Motor neuron (in vitro differentiated cells): ENCODE results near the gene EXOC1L. TPM values are rescaled to one million over a fixed set of nuclear protein-coding genes. Genes with fewer than 3 reads are reported as not detected.

Source experiments
- ATAC-seq, 8 experiments: fragments of 200-7000 bp; cut with Tn5 transposase; replicated peaks in 6 of 8; 2 replicates each; pipeline ENCODE4 v1.8.0; 2021; ENCODE audit warnings: mild to moderate bottlenecking in 8 of 8, moderate library complexity in 8 of 8
- H3K27ac ChIP-seq, 2 donors: fragments of 250-450 bp; sonication (Bioruptor Pico); 2 replicates each; pipeline ENCODE4 v1.9.0; 2021; ENCODE audit warnings: antibody characterized with exemption in 2 of 2, mild to moderate bottlenecking in 2 of 2, moderate library complexity in 1 of 2
- H3K4me1 ChIP-seq, 2 donors: fragments of 250-450 bp; sonication (Bioruptor Pico); replicated peaks in 1 of 2; 2 replicates each; pipeline ENCODE4 v1.6.1; 2021; ENCODE audit warnings: antibody characterized with exemption in 2 of 2, mild to moderate bottlenecking in 2 of 2, moderate library complexity in 1 of 2
- H3K4me3 ChIP-seq, 5 donors: fragments of 250-450 bp; sonication (Bioruptor Pico); 2 replicates each; pipeline ENCODE4 v1.9.0; 2021; ENCODE audit warnings: antibody characterized with exemption in 5 of 5, mild to moderate bottlenecking in 5 of 5, moderate library complexity in 4 of 5
- WGBS, 10 experiments: fragments of 450-650 bp; shearing (Covaris generic); methylation state at CpG; one replicate each; pipeline ENCODE4 v1.0.0; 2022; 5-methylcytosine and 5-hydroxymethylcytosine counted together
- in situ Hi-C, 9 experiments: fragments of 400-800 bp; cut with MboI; loops; one replicate each; pipeline ENCODE4 v1.15.0; 2021; ENCODE audit warnings: low sequenced_read_pairs in 9 of 9, low pct_unique_long_range_greater_than_20kb in 2 of 9; ENCODE audit not compliant: unreplicated experiment in 9 of 9
- total RNA-seq, 8 experiments: library from RNA; unstranded; fragments of 300-600 nt; gene quantifications; 2 replicates each; pipeline versions ENCODE4 v1.2.3 to v1.2.4, GENCODE V29; 2022

The EXOC1L gene
- total RNA-seq, result 1 to 10 TPM in 1 of 8 experiments, under 1 TPM in 1, not detected in 6; 0.66 to 1.9 TPM

DNA sequence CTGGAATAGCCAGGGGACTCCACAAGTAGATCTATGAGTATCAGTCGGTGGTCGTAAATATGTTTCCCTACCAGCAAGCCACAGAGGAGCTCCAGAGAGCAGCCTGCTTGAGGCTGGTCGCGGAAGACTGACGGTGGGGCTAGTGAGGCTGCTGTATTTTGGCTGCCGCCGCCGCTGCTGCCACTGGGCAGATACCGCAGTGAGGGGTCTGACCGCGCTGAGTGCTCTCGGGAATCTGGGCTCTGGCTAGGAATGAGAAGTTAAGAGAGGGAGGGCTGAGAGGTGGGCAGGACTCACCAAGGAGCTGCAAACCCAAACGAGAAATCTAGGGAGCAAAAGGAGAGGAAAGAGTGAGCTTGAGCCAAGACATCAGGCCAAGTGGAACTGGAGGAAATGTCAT is at the start of gene EXOC1L:
Gene EXOC1L (plus strand): TSS at position 157 of the 400 bp plus-strand sequence. CDS start 237 bp downstream, at position 394.
- Histone ChIP-seq H3K4me1 (peaks cover 3 to 4% of the 10 kb centered on the region in 2 donors), H3K27ac (no peak within 1 kb of the TSS), H3K4me3 (peak within 1 kb of the TSS in 2 of 5 donors; percentile 6 to 15)
- ATAC-seq, result peak; percentile 48 to 99 (median 72)
- WGBS, 10 experiments, result 0 to 27% (median 12%) methylated on average over 2 to 7 of the region's 13 CpGs; no CpG with 5 or more reads in 4 of the 10 experiments
- in situ Hi-C loops, result no loop called here

DNA sequence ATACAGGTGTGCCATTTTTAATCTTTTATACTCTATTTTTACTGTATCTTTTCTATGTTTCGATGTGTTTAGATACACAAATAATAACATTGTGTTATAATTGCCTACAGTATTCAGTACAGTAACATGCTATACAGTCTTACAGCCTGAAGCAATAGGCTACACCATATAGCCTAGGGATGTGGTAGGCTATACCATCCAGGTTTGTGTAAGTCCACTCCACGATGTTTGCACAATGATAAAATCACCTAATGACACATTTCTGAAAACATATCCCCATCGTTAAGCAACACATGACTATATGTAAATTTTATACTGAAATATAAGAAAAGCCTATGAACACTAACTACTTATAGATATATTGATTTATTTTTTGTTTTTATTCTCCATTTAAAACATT is 48.9 kb upstream of the EXOC1L start:
- Histone ChIP-seq H3K27ac (no peak overlapping the region), H3K4me3 (no peak overlapping the region), H3K4me1 (peaks cover 0 to 4% of the 10 kb centered on the region in 2 donors)
- 7 to 94% (median 81%) methylated on average over 1 to 3 of the region's 3 CpGs; no CpG with 5 or more reads in 1 of the 10 experiments for WGBS, 10 experiments
- in situ Hi-C loops, result no loop called here
- ATAC-seq, result no peak

DNA sequence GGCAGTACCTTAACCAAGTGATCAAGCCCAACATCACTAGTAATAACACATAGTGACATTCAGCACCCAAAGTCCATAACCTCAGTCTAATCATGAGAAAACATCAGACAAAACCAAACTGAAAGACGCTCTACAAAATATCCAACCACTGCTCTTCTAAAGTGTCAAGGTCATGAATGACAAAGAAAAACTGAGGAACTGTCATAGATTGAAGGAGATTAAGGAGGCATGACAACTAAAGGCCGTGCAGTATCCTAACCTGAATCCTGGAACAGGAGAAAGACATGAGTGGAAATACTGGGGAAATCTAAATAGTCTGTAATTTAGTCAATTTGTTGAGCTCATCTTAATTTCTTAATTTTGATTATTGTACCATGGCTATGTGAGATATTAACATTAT is 38.2 kb upstream of the EXOC1L start:
- no peak for ATAC-seq
- Histone ChIP-seq H3K4me1 (peaks cover 0 to 8% of the 10 kb centered on the region in 2 donors), H3K4me3 (no peak overlapping the region), H3K27ac (no peak overlapping the region)
- 44 to 100% (median 70%) methylated on average over 1 to 2 of the region's 2 CpGs; no CpG with 5 or more reads in 2 of the 10 experiments for WGBS, 10 experiments
- in situ Hi-C loops, result no loop called here

GRCh38 chr4:55781812-55782211 is 37.8 kb upstream of the EXOC1L start:
- peaks cover 0 to 8% of the 10 kb centered on the region in 2 donors for H3K4me1 ChIP-seq
- peak in 3 of 8 experiments; percentile 33 to 89 (median 78) for ATAC-seq
- in situ Hi-C loops, result no loop called here
- no peak overlapping the region for H3K4me3 ChIP-seq
- WGBS, 10 experiments, result 10 to 100% (median 40%) methylated on average over 1 of the region's 1 CpG; no CpG with 5 or more reads in 5 of the 10 experiments
- no peak overlapping the region for H3K27ac ChIP-seq

DNA sequence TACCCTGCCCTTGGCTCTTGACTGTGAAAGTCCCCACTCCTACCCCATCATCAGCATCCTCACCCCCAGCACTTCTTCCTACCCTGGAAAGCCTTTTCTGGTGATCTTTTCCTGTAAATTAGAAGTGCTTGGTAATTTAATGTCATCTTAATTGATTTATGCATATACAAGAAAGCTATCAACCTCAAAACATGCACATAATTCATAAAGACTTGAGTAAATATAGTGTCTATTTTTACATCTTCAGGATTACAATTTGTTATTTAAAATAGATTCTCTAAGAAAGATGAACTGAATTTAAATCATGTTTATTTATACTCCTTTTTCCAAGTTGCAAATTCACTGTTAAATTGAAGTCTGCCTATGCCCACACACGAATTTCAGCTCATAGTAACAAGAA is 36.0 kb upstream of the EXOC1L start:
- Histone ChIP-seq H3K4me1 (peaks cover 0 to 8% of the 10 kb centered on the region in 2 donors), H3K27ac (no peak overlapping the region), H3K4me3 (no peak overlapping the region)
- 0 to 71% (median 46%) methylated on average over 1 of the region's 1 CpG; no CpG with 5 or more reads in 1 of the 10 experiments for WGBS, 10 experiments
- in situ Hi-C loops, result no loop called here
- ATAC-seq, result peak in 2 of 8 experiments; percentile 51 to 86

DNA sequence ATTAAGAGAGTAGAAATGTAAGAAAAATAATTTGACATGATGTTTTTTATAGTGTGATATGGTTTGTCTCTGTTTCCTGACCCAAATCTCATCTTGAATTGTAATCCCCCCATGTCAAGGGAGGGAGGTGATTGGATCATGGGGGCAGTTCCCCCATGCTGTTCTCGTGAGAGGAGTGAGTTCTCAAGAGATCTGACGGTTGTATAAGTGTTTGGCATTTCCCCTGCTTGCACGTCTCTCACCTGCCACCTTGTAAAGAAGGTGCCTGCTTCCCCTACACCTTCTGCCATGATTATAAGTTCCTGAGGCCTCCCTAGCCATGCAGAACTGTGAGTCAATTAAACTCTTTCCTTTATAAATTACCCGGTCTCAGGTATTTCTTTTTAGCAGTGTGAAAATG is 34.8 kb upstream of the EXOC1L start:
- in situ Hi-C loops, result no loop called here
- no peak overlapping the region for H3K27ac ChIP-seq
- no peak overlapping the region for H3K4me3 ChIP-seq
- peaks cover 0 to 8% of the 10 kb centered on the region in 2 donors for H3K4me1 ChIP-seq
- no peak for ATAC-seq
- 33 to 100% (median 67%) methylated on average over 1 to 4 of the region's 4 CpGs; no CpG with 5 or more reads in 4 of the 10 experiments for WGBS, 10 experiments

DNA sequence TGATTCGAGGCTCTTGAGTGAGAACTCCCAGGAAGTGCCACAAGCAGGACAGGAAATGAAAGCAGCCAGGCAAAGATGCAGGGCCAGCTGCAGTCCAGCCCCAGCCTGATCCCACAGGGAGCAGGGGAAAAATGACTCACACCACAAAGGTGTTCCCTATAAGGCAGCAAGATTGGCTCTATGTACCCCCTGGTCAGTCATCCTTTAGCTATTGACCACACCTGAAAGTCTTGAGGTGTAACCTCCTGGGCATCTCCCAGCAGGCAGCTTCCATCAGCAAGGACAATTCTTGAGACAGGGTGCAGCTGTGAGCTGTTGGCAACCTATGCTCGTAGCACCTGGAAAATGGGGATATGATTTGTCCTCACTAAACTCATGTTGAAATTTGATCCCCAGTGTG is 27.9 kb upstream of the EXOC1L start:
- Histone ChIP-seq H3K27ac (no peak overlapping the region), H3K4me1 (no peaks in the 10 kb centered on the region), H3K4me3 (no peak overlapping the region)
- no peak for ATAC-seq
- 40 to 86% (median 75%) methylated on average over 1 to 2 of the region's 2 CpGs; no CpG with 5 or more reads in 7 of the 10 experiments for WGBS, 10 experiments
- in situ Hi-C loops, result no loop called here

- Histone ChIP-seq H3K4me3 (no peak overlapping the region), H3K4me1 (no peaks in the 10 kb centered on the region), H3K27ac (no peak overlapping the region)
- in situ Hi-C loops, result no loop called here
- 6 to 97% (median 80%) methylated on average over 1 to 9 of the region's 33 CpGs; no CpG with 5 or more reads in 5 of the 10 experiments for WGBS, 10 experiments
- ATAC-seq, result peak in 2 of 8 experiments; percentile 16 to 69
These were observed 26.1 kb upstream of the EXOC1L start for GRCh38 chr4:55793479-55793878.

DNA sequence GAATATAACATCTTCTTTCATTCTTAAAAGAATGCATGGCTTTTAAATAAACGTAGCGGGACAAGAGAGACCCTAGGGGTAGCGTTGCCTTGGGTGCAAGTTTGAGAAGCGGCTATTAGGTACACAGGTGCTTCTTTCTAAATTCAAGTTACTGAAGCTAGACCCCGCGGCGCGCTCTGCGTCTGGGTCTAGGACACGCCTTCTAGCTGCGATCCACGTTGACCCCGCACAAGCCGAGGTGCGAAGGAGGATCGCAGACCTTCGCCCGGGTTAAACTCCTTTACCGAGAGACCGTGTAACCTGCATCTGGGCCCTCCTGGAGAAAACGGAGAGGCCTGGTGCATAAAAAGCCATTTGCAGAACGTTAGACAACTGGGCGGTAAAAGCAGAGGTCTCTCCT is 25.5 kb upstream of the EXOC1L start:
- no peak overlapping the region for H3K4me3 ChIP-seq
- H3K27ac ChIP-seq, result no peak overlapping the region
- ATAC-seq, result no peak
- in situ Hi-C loops, result no loop called here
- 10 to 95% (median 83%) methylated on average over 1 to 18 of the region's 23 CpGs; no CpG with 5 or more reads in 2 of the 10 experiments for WGBS, 10 experiments
- no peaks in the 10 kb centered on the region for H3K4me1 ChIP-seq

GRCh38 chr4:55795341-55795740 is 24.2 kb upstream of the EXOC1L start:
- H3K27ac ChIP-seq, result no peak overlapping the region
- H3K4me1 ChIP-seq, result no peaks in the 10 kb centered on the region
- in situ Hi-C loops, result no loop called here
- ATAC-seq, result no peak
- H3K4me3 ChIP-seq, result no peak overlapping the region
- 33 to 71% methylated on average over 1 of the region's 1 CpG; no CpG with 5 or more reads in 8 of the 10 experiments for WGBS, 10 experiments

DNA sequence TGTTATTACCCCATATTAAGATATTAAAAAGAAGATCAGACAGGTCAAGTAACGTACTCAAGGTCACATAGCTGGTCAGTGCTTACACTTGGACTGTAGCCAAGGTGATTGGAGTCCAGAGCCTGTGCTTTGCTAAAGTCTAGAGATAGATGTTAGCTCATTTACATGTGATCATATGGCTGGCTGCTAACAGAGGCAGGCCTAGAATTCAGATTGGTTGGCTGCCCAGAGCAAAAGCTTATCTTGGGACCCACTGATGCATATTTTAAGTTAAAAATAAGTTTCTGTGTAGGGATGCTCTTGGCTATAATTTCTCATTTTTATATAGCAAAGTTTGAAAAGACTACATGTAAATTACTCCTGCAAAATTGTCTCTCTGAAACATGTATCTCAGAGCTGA is 18.1 kb upstream of the EXOC1L start:
- Histone ChIP-seq H3K4me1 (no peaks in the 10 kb centered on the region), H3K4me3 (no peak overlapping the region), H3K27ac (no peak overlapping the region)
- ATAC-seq, result no peak
- 100% methylated on average over 1 of the region's 1 CpG; no CpG with 5 or more reads in 8 of the 10 experiments for WGBS, 10 experiments
- in situ Hi-C loops, result no loop called here

- Histone ChIP-seq H3K27ac (no peak overlapping the region), H3K4me1 (no peaks in the 10 kb centered on the region), H3K4me3 (no peak overlapping the region)
- in situ Hi-C loops, result no loop called here
- ATAC-seq, result no peak
These were observed 12.0 kb upstream of the EXOC1L start for GRCh38 chr4:55807556-55807955.

GRCh38 chr4:55808186-55808585 is 11.4 kb upstream of the EXOC1L start:
- peak in 3 of 8 experiments; percentile 98 to 99 (median 99) for ATAC-seq
- Histone ChIP-seq H3K27ac (no peak overlapping the region), H3K4me1 (no peaks in the 10 kb centered on the region), H3K4me3 (no peak overlapping the region)
- 0 to 100% (median 0%) methylated on average over 1 to 2 of the region's 2 CpGs; no CpG with 5 or more reads in 7 of the 10 experiments for WGBS, 10 experiments
- in situ Hi-C loops, result no loop called here

GRCh38 chr4:55808632-55809031 is 11.0 kb upstream of the EXOC1L start:
- Histone ChIP-seq H3K27ac (no peak overlapping the region), H3K4me3 (no peak overlapping the region), H3K4me1 (no peaks in the 10 kb centered on the region)
- WGBS, 10 experiments, result 0 to 67% (median 37%) methylated on average over 1 to 5 of the region's 5 CpGs; no CpG with 5 or more reads in 2 of the 10 experiments
- in situ Hi-C loops, result no loop called here
- ATAC-seq, result peak in 3 of 8 experiments; percentile 63 to 80 (median 69)
